ENCODE measurements around the gene SLC4A1AP.
"Not testable (repeated sequence)": the region's sequence is repeated elsewhere in the genome, so short reads cannot be mapped to it uniquely, and the experiment has no call there.

Gene SLC4A1AP

DNA sequence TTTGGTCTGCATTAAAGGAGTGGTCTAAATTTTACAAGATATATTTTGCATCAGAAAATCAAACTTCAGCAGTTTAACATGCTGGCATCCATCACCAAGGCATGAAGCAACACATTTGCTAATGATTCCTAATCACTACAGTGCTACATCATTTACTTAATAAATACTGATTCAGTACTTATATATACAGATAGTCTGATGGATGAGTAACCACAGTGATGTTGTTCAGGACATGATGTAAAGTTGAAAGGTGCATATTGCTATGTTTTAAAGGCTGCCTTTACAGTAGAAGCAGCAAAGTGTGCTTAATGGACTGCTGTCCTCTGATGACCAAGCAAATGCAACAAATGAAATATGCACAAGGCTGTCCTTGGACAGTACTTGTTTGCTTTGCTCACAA lies 11.3 kb upstream of the SLC4A1AP start:
- no peak for DNase-seq

GRCh38 chr2:27652790-27653189 lies 10.9 kb upstream of the SLC4A1AP start:
- DNase-seq = no peak

- DNase-seq = no peak
These were observed 10.3 kb upstream of the SLC4A1AP start for GRCh38 chr2:27653397-27653796.

GRCh38 chr2:27655155-27655951 lies 8.3 kb upstream of the SLC4A1AP start:
- no peak for DNase-seq

DNA sequence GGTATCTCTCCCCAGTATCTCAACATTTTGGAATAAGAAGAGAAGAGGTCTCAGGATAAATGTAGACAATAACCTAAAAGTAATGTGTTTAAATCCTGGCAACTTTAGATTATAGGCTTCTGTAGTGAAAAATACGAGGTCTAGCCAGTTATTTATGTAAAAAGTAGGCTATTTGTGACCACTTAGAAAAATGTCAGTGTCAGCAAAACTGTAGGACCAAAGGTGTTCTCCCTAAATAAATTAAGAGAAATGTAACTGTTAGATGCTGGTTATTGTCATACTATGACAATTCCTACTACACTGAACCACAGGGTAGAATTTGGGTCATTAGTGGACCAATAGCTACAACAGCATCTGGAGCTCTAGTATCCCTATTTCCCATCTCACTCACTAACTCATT lies 2.3 kb upstream of the SLC4A1AP start:
- DNase-seq = no peak

DNA sequence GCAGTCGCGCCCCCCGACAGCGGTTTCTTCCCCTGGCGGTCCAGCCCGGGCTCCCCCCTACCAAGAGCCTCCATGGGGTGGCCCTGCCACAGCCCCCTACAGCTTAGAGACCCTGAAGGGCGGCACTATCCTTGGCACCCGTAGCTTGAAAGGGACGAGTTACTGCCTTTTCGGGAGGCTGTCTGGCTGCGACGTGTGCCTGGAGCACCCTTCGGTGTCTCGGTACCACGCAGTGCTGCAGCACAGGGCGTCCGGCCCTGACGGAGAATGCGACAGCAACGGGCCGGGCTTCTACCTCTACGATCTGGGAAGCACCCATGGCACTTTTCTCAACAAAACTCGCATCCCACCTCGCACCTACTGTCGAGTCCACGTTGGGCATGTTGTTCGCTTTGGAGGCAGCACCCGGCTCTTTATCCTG lies 475 bp downstream of the SLC4A1AP start:
- DNase-seq = no peak

GRCh38 chr2:27664622-27665363 lies 1.1 kb downstream of the SLC4A1AP start:
- DNase-seq = no peak

- DNase-seq = no peak
These were observed 3.8 kb downstream of the SLC4A1AP start for GRCh38 chr2:27667446-27667845.

DNA sequence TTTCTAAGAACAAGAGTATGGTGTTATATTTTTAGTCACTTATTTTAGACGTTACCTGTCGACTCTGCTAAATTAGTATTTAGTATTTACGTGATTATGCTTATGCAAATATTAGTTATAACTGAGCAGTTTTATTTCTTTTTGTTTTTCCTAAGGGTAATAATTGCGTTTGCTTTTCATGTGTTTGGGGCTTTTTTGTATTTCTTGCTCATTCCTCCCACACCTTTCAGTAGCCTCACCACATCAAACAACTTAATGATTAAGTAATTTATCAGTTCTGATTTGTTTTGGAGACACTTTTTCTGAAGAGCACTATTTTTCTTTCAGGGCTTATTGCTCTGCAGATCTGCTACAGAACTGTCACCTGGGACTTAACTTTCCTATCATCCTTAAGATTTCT lies 7.5 kb downstream of the SLC4A1AP start:
- no peak for DNase-seq

GRCh38 chr2:27672723-27673486 lies 9.2 kb downstream of the SLC4A1AP start:
- no peak for DNase-seq

DNA sequence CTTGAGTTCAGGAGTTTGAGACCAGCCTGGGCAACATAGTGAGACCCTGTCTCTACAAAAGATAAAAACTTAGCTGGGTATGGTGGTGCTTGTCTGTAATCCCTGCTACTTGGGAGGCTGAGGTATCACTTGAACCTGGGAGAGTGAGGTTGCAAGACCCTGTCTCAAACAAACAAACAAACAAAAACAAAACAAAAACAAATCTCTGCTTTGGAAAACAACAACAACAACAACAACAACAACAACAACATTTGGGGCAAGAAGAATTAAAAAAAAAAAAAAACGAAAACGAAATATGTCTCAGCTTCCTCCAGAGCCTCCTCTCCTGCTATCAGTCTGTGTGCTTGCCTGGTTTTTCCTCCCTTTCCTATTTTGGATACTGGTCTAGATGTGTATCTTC lies 16.9 kb downstream of the SLC4A1AP start:
- no peak for DNase-seq

GRCh38 chr2:27681841-27682240 lies 18.2 kb downstream of the SLC4A1AP start:
- DNase-seq = no peak

DNA sequence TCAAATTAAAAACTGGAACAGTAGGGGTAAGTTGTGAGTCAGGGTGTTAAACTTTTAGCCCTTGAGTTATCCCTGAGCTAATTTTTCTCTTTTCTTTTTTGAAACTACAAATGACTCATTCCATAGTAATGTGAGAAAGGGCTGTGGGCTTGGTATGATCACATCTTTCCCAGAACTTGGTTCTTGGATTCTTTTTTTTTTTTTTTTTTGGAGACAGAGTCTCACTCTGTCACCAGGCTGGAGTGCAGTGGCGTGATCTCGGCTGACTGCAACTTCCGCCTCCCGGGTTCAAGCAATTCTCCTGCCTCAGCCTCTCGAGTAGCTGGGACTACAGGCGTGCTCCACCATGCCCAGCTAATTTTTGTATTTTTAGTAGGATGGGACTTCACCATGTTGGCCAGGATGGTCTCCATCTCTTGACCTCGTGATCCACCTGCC lies 18.7 kb downstream of the SLC4A1AP start:
- DNase-seq = not testable (repeated sequence)

- peak; percentile 81 for DNase-seq
These were observed 19.8 kb downstream of the SLC4A1AP start for GRCh38 chr2:27683390-27684071.

GRCh38 chr2:27685006-27685405 lies 21.3 kb downstream of the SLC4A1AP start:
- DNase-seq = not testable (repeated sequence)

DNA sequence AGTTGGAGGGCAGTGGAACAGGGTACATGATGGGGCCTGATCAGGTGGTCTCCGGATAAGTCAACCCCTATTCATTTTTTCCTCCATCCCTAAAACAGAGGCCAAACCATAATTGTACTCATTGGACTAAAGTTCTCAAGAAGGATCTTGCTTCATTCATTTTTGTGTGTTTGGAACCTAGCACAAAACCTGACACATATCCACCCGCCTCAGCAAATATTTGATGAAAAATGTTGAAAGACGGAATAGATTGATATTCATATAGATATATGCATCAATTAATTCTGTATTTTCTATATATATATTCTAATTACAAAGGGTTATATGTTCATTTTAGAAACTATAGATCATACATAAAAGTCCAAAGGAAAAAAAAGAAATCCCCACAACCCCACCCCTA lies 21.9 kb downstream of the SLC4A1AP start:
- DNase-seq = no peak

DNA sequence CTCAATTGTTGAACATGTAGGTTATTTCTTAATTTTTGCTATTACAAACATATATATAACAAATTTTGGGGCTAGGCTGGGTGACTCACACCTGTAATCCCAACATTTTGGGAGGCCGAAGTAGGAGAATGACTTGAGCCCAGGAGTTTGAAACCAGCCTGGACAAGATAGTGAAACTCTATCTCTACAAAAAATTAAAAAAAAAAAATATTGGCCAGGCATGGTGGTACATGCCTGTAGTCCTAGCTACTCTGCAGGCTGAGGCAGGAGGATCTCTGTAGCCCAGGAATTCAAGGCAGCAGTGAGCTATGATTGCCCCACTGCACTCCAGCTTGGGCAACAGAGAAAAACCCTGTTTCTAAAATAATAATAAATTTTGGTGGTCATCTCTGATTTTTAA lies 23.5 kb downstream of the SLC4A1AP start:
- DNase-seq = no peak

GRCh38 chr2:27689424-27689823 lies 25.7 kb downstream of the SLC4A1AP start:
- DNase-seq = no peak

DNA sequence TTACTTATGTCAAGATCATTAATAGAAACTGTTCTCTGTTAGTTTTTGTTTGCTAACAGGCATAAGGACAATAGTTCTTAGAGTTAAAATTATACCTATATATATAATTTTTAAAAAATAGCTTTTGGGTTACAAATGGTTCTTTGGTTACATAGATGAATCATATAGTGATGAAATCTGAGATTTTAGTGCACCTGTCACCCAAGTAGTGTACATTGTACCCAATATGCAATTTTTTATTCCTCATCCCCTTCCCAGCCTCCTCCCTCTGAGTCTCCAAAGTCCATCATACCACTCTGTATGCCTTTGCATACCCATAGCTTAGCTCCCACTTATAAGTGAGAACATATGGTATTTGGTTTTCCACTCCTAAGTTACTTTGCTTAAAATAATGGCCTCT lies 26.4 kb downstream of the SLC4A1AP start:
- no peak for DNase-seq

DNA sequence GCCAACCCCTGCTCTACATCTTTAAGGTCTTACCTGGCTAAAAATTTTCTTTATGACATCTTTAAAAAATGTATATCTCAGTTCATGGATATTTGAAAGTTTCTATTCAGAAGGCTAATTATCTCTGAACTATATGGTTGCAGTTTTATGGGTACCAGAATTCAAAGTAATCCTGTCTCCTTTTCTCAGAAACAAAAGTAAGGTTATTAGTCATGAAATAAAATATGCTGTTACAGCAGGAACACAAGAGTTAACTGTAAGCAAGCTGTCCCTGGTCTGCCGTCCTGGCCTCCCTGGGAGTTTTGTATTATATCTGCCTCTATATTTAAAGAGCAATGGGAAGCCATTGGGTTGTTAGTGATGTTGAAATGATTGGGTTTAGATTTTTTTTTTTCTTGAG lies 34.0 kb downstream of the SLC4A1AP start:
- DNase-seq = no peak

DNA sequence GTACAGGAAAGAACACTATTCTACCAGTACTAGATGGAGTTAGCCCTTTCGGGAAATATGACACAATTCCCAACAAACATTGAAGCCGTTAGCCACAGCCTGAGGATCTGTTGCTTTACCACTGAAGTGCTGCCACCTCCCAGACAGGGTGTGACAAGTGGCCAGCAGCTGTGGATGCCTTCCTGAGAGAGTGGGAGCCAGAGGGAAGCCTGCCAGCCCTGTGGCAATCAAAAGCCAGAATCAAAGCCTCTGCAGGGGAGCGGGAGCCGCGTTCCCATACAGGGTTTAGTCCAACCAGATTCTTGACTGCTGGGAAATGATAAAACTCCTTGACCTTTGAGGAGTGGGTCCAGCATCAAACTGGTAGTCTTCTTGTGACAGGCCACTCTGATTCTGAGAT lies 38.0 kb downstream of the SLC4A1AP start:
- peak; percentile 50 for DNase-seq

GRCh38 chr2:27702302-27702701 lies 38.6 kb downstream of the SLC4A1AP start:
- no peak for DNase-seq
